K562 (cell line): ENCODE results near the gene DNAAF3. TPM values are rescaled to one million over a fixed set of nuclear protein-coding genes. Genes with fewer than 3 reads are reported as not detected.

ENCODE experiments used
- ESRRA ChIP-seq: fragments of 450-650 bp; IDR thresholded peaks from 2 replicates; pipeline ENCODE4 v1.6.1; 2014; ENCODE audit warnings: low read depth, mild to moderate bottlenecking, moderate library complexity, borderline replicate concordance
- ETV1 ChIP-seq: fragments of 450-650 bp; conservative IDR thresholded peaks from 2 replicates; pipeline ENCODE4 v1.6.1; 2016; ENCODE audit warnings: missing genetic modification characterization, control low read depth, low read depth, missing compliant biosample characterization
- FOXK1 ChIP-seq: sonication (generic); formaldehyde crosslinking; IDR thresholded peaks from 2 replicates; pipeline ENCODE4 v1.8.0; 2022; ENCODE audit warnings: missing genetic modification reagents, mild to moderate bottlenecking, borderline replicate concordance
- FOXO4 ChIP-seq: fragments of 450-650 bp; formaldehyde crosslinking; IDR thresholded peaks from 2 replicates; pipeline ENCODE4 v1.4.0; 2020; ENCODE audit warnings: mild to moderate bottlenecking, moderate library complexity
- FOXP1 ChIP-seq: sonication (generic); formaldehyde crosslinking; IDR thresholded peaks from 2 replicates; pipeline ENCODE4 v1.8.0; 2022; ENCODE audit warnings: mild to moderate bottlenecking, missing genetic modification reagents
- NFE2 ChIP-seq: IDR thresholded peaks from 2 replicates; pipeline ENCODE4 v1.6.1; 2014; ENCODE audit warnings: antibody characterized with exemption, low read depth
- NONO ChIP-seq, 2 experiments: fragments of 200-400 bp in 1 of 2; fragments of 450-650 bp in 1 of 2; formaldehyde crosslinking in 1 of 2; IDR thresholded peaks; 2 replicates each; pipeline ENCODE4 v1.6.1; 2017; ENCODE audit warnings: low read depth in 2 of 2, mild to moderate bottlenecking in 2 of 2, moderate library complexity in 2 of 2, low read length in 1 of 2
- POLR2B ChIP-seq: fragments of 450-650 bp; IDR thresholded peaks from 2 replicates; pipeline ENCODE4 v1.6.1; 2018; ENCODE audit warnings: low read depth; ENCODE audit not compliant: partially characterized antibody
- SMARCC2 ChIP-seq: fragments of 450-650 bp; IDR thresholded peaks from 2 replicates; pipeline ENCODE4 v1.6.1; 2017; ENCODE audit warnings: antibody characterized with exemption, moderate library complexity, mild to moderate bottlenecking, low read depth
- SRSF7 ChIP-seq: fragments of 200-400 bp; formaldehyde crosslinking; optimal IDR thresholded peaks from 2 replicates; pipeline ENCODE3; 2017; ENCODE audit warnings: mild to moderate bottlenecking, low read depth, low read length
- ZNF121 ChIP-seq: sonication (generic); formaldehyde crosslinking; conservative IDR thresholded peaks from 2 replicates; pipeline ENCODE4 v1.8.0; 2022; ENCODE audit warnings: missing genetic modification reagents
- ZNF445 ChIP-seq: fragments of 250-450 bp; sonication (Bioruptor Pico); IDR thresholded peaks from 2 replicates; pipeline ENCODE4 v1.4.0; 2020; ENCODE audit warnings: low read depth, mild to moderate bottlenecking, moderate library complexity
- polyA plus RNA-seq, 8 experiments: library from polyadenylated mRNA; depleted of rRNA in 4 of 8; stranded (reverse) in 5 of 8; unstranded in 3 of 8; fragments of >200 nt; fragmentation: Nextera tagmentation in 2 of 8; fragmentation: Illumina TruSeq in 1 of 8; extraction: Ambion mirVana in 2 of 8; extraction: Trizol in 1 of 8; gene quantifications; 2 replicates each; pipeline versions ENCODE4 v1.2.1 to v1.2.3, GENCODE V29; 2011 to 2014; ENCODE audit warnings: inconsistent platforms in 1 of 8, missing spikeins in 1 of 8
- total RNA-seq, 7 experiments: library from RNA; depleted of rRNA in 6 of 7; stranded (reverse); fragments of >200 nt in 6 of 7; fragmentation: Illumina TruSeq in 2 of 7; extraction: Trizol in 2 of 7; gene quantifications; 2 replicates each; pipeline versions ENCODE4 v1.2.1 to v1.2.3, GENCODE V29; 2011 to 2021; ENCODE audit warnings: low replicate concordance in 1 of 7
- TF ChIP-seq, protein P1 (sequence below): fragments of 150-350 bp; conservative IDR thresholded peaks from 2 replicates; pipeline ENCODE4 v1.6.1; 2014; ENCODE audit warnings: low read length
- TF ChIP-seq, protein P2 (sequence below): fragments of 250-450 bp; sonication (Bioruptor Pico); IDR thresholded peaks from 2 replicates; pipeline ENCODE4 v1.8.0; 2022; ENCODE audit warnings: moderate library complexity, mild to moderate bottlenecking, inconsistent platforms
- TF ChIP-seq, protein P3 (sequence below): IDR thresholded peaks from 2 replicates; pipeline ENCODE4 v1.6.1; 2011; ENCODE audit not compliant: insufficient read length; ENCODE audit errors: extremely low read depth
- TF ChIP-seq, protein P4 (sequence below): fragments of 200-400 bp; formaldehyde crosslinking; IDR thresholded peaks from 2 replicates; pipeline ENCODE4 v1.6.1; 2017; ENCODE audit warnings: mild to moderate bottlenecking, low read depth, low read length, moderate library complexity

The DNAAF3 gene
- total and polyA plus RNA-seq, 9 of the 15 experiments (the other 6 are each of a cell fraction or from before 2014, with no cell fraction given) = 21.6 to 61.5 (median 43.0) TPM

DNA sequence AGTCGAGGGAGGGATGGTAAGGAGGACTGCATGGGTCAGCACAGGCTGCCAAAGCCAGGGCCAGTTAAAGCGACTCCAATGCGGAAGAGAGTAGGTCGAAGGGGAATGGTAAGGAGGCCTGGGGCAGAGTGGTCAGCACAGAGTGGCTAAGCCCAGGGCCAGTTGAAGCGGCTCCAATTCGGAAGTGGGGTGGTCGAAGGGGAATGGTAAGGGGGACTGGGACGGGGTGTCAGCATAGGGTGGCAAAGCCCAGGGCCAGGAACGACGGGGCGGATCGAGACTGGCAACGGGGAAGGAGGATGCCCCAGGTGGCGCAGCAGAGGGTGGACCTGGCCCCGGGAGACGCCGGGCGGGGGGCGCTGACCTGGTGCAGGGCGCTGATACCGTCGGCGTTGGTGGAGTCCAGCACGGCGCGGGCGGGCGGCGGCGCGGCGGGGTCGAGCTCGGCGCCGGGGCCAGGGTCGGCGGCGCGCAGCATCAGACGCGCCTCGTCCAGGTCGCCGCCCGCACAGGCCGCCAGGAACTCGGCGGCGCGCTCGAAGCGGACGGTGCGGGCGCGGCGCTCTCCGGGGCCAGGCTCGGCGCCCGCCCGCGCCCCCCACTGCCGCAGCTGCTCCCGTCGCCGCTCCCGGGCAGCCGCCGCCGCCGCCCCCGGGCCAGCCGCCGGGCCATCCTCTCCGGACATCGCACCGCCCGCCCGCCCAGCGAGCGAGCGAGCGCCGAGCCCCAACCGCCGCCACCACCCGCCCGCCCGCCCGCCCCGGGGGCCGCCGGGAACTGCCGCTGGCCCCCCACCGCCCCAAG lies 49.4 kb downstream of the DNAAF3 start, which contains the start of gene PPP1R12C (continued):
- no peak for TF ChIP-seq FOXO4 (CRISPR knock-in tag)
- TF ChIP-seq ESRRA = no peak
- peak in 1 of 2 experiments; percentile 59; a peak in 1 of 4 replicates for TF ChIP-seq NONO (IDR thresholded peaks at IDR 0.05; ENCODE audit: low read depth in 2 of 2, low read length in 1 of 2)
- TF ChIP-seq ZNF445 = no peak
- no peak for TF ChIP-seq POLR2B
- no peak for TF ChIP-seq ETV1 (tag)
- no peak for TF ChIP-seq FOXK1 (CRISPR knock-in tag)
- no peak for TF ChIP-seq NFE2
- TF ChIP-seq, protein P1, sequence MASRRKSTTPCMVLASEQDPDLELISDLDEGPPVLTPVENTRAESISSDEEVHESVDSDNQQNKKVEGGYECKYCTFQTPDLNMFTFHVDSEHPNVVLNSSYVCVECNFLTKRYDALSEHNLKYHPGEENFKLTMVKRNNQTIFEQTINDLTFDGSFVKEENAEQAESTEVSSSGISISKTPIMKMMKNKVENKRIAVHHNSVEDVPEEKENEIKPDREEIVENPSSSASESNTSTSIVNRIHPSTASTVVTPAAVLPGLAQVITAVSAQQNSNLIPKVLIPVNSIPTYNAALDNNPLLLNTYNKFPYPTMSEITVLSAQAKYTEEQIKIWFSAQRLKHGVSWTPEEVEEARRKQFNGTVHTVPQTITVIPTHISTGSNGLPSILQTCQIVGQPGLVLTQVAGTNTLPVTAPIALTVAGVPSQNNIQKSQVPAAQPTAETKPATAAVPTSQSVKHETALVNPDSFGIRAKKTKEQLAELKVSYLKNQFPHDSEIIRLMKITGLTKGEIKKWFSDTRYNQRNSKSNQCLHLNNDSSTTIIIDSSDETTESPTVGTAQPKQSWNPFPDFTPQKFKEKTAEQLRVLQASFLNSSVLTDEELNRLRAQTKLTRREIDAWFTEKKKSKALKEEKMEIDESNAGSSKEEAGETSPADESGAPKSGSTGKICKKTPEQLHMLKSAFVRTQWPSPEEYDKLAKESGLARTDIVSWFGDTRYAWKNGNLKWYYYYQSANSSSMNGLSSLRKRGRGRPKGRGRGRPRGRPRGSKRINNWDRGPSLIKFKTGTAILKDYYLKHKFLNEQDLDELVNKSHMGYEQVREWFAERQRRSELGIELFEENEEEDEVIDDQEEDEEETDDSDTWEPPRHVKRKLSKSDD = no peak
- TF ChIP-seq, protein P2, sequence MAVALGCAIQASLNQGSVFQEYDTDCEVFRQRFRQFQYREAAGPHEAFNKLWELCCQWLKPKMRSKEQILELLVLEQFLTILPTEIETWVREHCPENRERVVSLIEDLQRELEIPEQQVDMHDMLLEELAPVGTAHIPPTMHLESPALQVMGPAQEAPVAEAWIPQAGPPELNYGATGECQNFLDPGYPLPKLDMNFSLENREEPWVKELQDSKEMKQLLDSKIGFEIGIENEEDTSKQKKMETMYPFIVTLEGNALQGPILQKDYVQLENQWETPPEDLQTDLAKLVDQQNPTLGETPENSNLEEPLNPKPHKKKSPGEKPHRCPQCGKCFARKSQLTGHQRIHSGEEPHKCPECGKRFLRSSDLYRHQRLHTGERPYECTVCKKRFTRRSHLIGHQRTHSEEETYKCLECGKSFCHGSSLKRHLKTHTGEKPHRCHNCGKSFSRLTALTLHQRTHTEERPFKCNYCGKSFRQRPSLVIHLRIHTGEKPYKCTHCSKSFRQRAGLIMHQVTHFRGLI (CRISPR knock-in tag) = no peak
- TF ChIP-seq SRSF7 = no peak
- TF ChIP-seq ZNF121 (CRISPR knock-in tag) = no peak
- TF ChIP-seq, protein P3, sequence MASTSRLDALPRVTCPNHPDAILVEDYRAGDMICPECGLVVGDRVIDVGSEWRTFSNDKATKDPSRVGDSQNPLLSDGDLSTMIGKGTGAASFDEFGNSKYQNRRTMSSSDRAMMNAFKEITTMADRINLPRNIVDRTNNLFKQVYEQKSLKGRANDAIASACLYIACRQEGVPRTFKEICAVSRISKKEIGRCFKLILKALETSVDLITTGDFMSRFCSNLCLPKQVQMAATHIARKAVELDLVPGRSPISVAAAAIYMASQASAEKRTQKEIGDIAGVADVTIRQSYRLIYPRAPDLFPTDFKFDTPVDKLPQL = no peak
- TF ChIP-seq, protein P4, sequence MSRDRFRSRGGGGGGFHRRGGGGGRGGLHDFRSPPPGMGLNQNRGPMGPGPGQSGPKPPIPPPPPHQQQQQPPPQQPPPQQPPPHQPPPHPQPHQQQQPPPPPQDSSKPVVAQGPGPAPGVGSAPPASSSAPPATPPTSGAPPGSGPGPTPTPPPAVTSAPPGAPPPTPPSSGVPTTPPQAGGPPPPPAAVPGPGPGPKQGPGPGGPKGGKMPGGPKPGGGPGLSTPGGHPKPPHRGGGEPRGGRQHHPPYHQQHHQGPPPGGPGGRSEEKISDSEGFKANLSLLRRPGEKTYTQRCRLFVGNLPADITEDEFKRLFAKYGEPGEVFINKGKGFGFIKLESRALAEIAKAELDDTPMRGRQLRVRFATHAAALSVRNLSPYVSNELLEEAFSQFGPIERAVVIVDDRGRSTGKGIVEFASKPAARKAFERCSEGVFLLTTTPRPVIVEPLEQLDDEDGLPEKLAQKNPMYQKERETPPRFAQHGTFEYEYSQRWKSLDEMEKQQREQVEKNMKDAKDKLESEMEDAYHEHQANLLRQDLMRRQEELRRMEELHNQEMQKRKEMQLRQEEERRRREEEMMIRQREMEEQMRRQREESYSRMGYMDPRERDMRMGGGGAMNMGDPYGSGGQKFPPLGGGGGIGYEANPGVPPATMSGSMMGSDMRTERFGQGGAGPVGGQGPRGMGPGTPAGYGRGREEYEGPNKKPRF = no peak
- TF ChIP-seq SMARCC2 = no peak
- peak; percentile 33; the same call in 1 of the 2 replicates for TF ChIP-seq FOXP1
